ENCODE data around the gene PAX5.
A peak's percentile ranks its signal among the peaks of the same experiment; 100 is the strongest.

Gene PAX5

DNA sequence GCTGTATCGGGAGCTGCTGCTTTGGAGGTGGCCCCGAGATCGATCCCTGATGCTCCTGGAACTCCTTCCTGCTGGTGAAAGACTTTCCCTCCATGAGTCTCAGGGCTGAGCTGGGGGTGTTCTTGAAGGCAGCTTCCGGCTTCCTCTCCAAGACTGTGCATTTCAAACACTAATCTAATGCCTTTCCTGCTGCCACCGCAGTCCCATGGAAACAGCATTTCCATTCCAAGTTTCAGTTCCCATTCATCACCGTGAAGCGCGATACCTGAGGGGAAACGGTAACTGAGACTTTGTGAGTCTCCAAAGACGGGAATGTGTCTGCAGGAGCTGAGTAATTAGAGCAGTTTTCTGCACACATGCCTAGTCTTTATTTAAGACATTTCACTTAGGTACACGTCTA is 230.1 kb downstream of the PAX5 start:
- no peak overlapping the region for H3K4me3 ChIP-seq (ENCODE audit: control insufficient read depth, low read depth, low read length)
- TF ChIP-seq, protein P1, sequence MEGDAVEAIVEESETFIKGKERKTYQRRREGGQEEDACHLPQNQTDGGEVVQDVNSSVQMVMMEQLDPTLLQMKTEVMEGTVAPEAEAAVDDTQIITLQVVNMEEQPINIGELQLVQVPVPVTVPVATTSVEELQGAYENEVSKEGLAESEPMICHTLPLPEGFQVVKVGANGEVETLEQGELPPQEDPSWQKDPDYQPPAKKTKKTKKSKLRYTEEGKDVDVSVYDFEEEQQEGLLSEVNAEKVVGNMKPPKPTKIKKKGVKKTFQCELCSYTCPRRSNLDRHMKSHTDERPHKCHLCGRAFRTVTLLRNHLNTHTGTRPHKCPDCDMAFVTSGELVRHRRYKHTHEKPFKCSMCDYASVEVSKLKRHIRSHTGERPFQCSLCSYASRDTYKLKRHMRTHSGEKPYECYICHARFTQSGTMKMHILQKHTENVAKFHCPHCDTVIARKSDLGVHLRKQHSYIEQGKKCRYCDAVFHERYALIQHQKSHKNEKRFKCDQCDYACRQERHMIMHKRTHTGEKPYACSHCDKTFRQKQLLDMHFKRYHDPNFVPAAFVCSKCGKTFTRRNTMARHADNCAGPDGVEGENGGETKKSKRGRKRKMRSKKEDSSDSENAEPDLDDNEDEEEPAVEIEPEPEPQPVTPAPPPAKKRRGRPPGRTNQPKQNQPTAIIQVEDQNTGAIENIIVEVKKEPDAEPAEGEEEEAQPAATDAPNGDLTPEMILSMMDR (conservative IDR thresholded peaks at IDR 0.05; ENCODE audit: control insufficient read depth, insufficient read depth, low read depth, low read length) = no peak
- no peak for DNase-seq (ENCODE audit: low read depth)

DNA sequence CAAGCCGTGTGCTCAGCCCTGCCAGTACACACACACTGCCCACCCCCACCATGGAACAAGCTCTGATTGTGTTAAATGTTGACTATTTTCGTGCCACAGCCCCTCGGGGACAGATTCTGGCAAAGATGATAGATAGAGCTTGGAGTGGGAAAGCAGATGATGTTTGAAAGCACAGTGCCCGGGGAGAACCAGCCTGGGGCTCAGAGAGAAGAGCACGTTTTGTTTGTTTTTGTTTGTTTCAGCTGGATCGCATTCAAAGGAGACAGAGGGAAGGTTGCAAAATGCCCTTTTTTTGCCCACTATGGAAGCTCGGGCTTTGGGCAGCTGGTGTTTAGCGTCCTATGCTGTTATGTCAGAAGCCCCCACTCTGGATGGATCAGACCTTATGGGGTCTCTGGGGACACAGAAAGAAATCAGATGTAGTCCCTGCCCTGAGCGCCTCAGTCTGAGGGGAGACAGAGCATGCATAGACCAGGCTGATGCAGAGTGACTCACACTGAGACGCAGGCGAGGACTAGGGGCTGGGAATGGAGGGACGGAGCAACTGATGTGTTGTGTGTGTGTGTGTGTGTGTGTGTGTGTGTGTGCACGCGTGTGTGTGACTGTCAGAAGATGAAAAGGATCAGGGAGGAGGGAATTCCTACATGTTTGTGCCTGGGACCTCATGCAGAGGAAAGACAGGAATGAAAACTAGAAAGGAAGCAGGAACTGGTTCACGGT is 231.7 kb downstream of the PAX5 start:
- no peak overlapping the region for H3K4me3 ChIP-seq (ENCODE audit: control insufficient read depth, low read depth, low read length)
- peak; percentile 30 for DNase-seq (ENCODE audit: low read depth)
- TF ChIP-seq, protein P1 (conservative IDR thresholded peaks at IDR 0.05; ENCODE audit: control insufficient read depth, insufficient read depth, low read depth, low read length) = no peak

GRCh38 chr9:36800455-36800854 is 233.6 kb downstream of the PAX5 start:
- H3K4me3 ChIP-seq (ENCODE audit: control insufficient read depth, low read depth, low read length) = no peak overlapping the region
- TF ChIP-seq, protein P1 (conservative IDR thresholded peaks at IDR 0.05; ENCODE audit: control insufficient read depth, insufficient read depth, low read depth, low read length) = no peak
- DNase-seq (ENCODE audit: low read depth) = no peak

DNA sequence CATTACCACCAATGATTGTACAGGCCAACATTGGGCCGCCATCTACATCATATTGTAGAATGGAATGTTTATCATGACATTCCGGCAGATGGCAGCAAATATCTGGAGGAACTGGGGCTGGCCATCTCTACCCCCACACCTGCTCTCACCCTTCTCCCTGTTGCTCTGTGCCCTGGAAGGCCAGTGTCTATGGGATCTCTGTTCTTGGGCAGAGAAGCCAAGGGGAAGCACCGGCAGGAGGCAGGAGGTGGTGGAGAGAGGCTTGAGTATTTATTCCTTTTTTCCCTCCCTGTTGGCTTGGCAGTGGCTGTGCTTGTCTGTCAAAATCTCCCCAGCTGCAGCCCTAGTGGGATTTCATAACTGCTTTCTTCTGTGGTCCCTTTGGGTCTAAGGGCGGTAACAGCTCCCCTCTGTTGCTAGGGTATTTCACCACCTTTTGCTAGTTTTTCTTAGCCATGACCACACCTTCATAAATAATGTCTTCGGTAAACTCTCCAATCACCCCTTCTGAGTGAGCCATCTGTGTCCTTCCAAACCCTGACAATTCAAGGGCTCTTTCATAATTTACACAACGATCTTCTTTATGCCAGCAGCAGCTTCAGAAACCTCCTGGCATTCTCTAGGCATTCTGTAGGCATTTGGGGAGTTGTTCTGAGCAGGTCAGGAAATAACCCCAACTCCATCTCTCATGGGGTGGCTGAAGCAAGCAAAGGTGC is 235.6 kb downstream of the PAX5 start:
- DNase-seq (ENCODE audit: low read depth) = no peak
- TF ChIP-seq, protein P1 (conservative IDR thresholded peaks at IDR 0.05; ENCODE audit: control insufficient read depth, insufficient read depth, low read depth, low read length) = no peak
- no peak overlapping the region for H3K4me3 ChIP-seq (ENCODE audit: control insufficient read depth, low read depth, low read length)

DNA sequence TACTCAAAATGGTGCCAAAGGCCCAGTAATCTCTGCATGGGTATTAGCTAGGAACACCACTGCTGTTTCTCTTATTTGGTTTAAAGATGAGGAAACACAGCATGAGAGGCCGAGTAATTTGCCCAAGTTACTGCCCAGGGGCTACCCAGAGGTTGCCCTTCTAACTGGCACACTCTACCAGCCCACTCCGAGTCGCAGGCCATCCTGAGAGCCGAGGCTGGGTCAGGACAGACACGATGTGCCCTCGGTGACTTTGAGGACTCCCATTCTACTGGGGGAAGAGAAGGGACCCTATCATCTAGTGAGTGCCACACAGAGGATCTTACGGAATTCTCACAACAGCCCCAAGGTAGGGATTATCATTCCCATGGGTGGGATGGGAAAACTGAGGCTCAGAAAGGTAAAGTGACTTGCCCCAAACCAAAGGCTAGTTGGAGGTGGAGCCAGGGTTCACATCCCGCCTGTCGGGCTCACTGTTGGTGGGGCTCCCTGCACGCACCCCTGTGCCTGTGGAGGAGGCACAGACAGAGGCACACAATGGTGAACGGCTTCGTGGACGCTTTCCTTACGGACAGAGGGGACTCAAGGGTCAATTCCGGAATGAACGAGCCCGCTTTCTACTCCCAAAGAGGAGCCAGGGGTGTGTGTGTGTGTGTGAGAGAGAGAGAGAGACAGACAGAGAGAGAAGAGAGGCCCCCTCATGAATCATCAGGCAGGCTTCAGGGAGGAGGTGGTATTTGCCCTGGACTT is 236.4 kb downstream of the PAX5 start:
- no peak overlapping the region for H3K4me3 ChIP-seq (ENCODE audit: control insufficient read depth, low read depth, low read length)

More for the DNA sequence above, 236.4 kb downstream of the PAX5 start:
- no peak for DNase-seq (ENCODE audit: low read depth)
- TF ChIP-seq, protein P1 (conservative IDR thresholded peaks at IDR 0.05; ENCODE audit: control insufficient read depth, insufficient read depth, low read depth, low read length) = no peak

Data from fibroblast of mammary gland (primary cell).